Pons (tissue), 1 donor: ENCODE results near the gene KLF3.
A peak's percentile ranks its signal among the peaks of the same experiment; 100 is the strongest.

Experiments used
- DNase-seq: peaks from one replicate; pipeline ENCODE4 v3.0.0-alpha.2; 2016; ENCODE audit warnings: low spot score

The KLF3 gene

DNA sequence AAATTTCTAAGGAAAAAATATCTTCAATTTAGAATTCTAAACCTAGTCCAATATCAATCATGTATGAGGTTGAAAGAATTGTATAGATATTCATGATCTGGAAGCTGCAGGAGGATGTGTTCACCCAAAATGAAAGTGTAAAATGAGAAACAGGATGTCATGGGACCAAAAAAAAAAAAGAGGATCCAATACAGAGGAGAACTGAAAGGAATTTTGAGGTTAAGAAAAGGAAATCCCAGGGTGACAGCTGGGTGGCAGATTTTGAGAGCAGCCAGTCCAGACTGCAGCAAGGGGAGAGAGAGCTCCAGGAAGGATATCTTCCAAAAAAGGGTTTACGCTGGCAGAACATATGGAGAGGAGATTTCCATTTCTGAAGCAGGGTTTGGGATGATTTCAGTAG lies 79.9 kb downstream of the KLF3 start:
- DNase-seq = peak; percentile 71

DNA sequence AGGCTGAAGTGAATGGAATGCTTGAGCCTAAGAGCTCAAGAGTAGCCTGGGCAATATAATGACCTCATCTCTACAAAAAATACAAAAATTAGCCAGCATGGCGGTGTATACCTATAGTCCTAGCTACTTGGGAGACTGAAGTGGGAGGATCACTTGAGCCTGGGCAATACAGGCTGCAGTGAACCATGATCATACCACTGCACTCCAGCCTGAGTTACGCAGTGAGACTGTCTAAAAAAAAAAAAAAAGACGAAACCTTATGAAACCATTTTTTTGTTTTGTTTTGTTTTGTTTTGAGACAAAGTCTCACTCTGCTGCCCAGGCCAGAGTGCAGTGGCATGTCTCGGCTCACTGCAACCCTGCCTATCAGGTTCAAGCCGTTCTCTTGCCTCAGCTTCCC lies 81.9 kb downstream of the KLF3 start:
- DNase-seq = no peak

DNA sequence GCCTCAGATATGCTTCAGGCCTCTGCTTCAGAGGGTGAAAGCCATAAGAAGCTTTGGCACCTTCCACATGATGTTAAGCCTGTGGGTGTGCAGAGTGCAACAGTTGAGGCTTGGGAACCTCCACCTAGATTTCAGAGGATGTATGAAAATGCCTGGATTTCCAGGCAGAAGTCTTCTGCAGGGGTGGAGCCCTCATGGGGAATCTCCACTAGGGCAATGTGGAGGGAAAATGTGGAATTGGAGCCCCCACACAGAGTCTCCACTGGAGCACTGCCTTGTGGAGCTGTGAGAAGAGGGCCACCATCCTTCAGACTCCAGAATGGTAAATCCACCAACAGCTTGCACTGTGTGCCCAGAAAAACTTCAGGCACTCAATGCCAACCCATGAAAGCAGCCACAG lies 83.6 kb downstream of the KLF3 start:
- DNase-seq = no peak

DNA sequence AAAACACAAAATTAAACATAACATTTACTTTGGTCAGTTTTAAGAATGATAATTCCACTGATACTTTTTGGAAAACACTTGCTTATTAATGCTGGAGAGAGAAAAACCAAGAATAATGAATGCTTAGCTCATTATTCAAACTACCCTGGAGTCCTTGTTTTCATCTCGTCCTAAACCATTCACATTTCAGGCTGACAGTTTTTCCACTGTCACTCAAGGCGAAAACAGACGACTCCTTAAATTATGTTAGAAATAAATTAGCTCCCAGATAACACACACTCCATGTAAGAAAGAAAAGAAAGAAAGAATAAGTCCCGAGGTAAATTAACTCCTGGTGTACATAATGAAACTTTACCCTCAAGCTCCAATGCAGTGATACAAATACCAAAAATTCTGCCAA lies 85.3 kb downstream of the KLF3 start:
- DNase-seq = no peak
